Panc1 (cell line): ENCODE data around the gene MSANTD2.

Source experiments
- CTCF ChIP-seq: fragments of 450-650 bp; IDR thresholded peaks from 2 replicates; pipeline ENCODE4 v1.5.1; 2017; ENCODE audit warnings: mild to moderate bottlenecking
- POLR2AphosphoS5 ChIP-seq: IDR thresholded peaks from 2 replicates; pipeline ENCODE4 v1.6.1; 2012; ENCODE audit warnings: mild to moderate bottlenecking, low read depth, low read length, moderate library complexity
- REST ChIP-seq, 2 experiments: IDR thresholded peaks; 2 replicates each; pipeline ENCODE4 v1.6.1; 2011 to 2012; ENCODE audit warnings: low read depth in 2 of 2, control low read depth in 1 of 2, low read length in 1 of 2, mild to moderate bottlenecking in 1 of 2, moderate library complexity in 1 of 2; ENCODE audit not compliant: insufficient read depth in 1 of 2
- SIN3A ChIP-seq: IDR thresholded peaks from 2 replicates; pipeline ENCODE4 v1.6.1; 2012; ENCODE audit warnings: low read depth, mild to moderate bottlenecking, low read length, moderate library complexity, borderline replicate concordance; ENCODE audit not compliant: insufficient read depth
- TCF7L2 ChIP-seq: IDR thresholded peaks from 2 replicates; pipeline ENCODE4 v1.6.1; 2011; ENCODE audit warnings: mild to moderate bottlenecking, low read depth, low read length, inconsistent platforms

- TF ChIP-seq TCF7L2 (no peak), CTCF (no peak), POLR2AphosphoS5 (no peak), REST (IDR thresholded peaks at IDR 0.05; ENCODE audit: insufficient read depth in 1 of 2, low read depth in 2 of 2, low read length in 1 of 2) (no peak), SIN3A (no peak)
Measured at GRCh38 chr11:124732230-124732629, 68.0 kb downstream of the MSANTD2 start.
